GM19328 (cell line): ENCODE results near the gene MMRN2.
"Not testable (repeated sequence)": the region's sequence is repeated elsewhere in the genome, so short reads cannot be mapped to it uniquely, and the experiment has no call there.

ENCODE experiments used
- ATAC-seq: cut with Tn5 transposase; IDR thresholded peaks from one replicate; pipeline ENCODE4 v1.9.1; 2021; ENCODE audit warnings: mild to moderate bottlenecking, moderate library complexity; ENCODE audit not compliant: unreplicated experiment

The MMRN2 gene

DNA sequence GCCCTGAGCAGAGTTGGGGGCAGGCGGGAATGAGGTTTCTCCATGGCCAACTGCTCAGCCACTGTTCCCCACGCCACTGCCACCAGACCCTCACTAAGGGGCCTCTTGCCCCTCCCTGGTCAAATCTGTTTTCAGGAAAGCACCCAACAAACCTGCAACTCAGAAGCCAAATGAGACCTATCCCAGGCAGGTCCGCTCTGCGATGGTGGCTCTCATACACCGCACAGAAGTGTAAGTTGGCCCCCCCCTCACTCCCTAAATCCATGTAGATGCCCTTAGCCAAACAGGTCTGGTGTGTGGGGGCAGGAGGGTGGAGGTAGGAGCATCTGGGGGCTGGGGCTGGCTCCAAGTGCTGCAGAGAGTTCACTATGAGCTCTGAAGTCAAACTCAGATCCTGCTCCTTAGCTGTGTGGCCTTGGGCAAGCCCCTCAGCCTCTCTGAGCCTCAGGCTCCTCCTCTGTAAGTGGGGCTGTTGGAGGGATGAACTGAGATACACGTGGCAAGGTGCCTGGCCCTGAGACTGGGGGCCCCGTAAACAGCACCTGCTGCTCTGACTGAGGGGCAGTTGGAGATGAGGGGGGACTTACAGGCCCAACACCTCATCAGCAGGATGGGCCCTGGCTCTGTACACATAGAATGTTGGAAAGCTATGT lies 1.1 kb downstream of the MMRN2 start:
- ATAC-seq, result no peak

DNA sequence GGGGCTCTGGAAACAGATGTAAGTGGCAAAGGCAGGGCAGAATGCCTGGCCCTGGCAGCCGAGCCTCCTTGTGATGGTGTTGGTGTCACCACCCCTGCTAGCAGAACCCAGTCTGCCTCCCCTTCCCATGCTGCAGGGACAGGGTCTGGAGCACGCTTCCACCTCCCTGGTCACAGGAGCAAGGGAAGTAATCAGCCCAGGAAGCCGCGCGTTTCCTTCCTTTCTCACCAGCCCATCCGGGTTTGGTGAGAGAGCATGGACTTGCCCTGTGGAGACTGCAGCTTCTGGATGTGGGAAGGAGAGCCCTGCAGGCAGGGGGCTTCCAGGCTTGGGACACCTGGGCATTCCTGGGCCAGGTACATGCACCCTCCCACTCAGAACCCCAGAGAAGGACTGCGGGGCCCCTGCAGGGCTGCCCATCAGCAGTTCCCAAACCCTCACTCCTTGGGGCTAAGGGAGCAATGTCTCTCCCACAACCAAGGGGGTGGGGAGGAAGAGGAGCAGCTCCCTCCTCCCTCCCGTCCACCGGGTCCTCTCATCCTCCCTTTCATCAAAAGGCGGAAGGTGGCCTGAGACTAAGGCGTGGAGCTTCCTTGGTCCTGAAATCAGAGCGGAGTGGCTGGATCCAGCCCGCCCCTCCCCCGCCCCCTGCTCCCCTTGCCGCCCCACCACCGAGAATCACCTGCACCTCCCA lies 1.8 kb downstream of the MMRN2 start:
- no peak for ATAC-seq

DNA sequence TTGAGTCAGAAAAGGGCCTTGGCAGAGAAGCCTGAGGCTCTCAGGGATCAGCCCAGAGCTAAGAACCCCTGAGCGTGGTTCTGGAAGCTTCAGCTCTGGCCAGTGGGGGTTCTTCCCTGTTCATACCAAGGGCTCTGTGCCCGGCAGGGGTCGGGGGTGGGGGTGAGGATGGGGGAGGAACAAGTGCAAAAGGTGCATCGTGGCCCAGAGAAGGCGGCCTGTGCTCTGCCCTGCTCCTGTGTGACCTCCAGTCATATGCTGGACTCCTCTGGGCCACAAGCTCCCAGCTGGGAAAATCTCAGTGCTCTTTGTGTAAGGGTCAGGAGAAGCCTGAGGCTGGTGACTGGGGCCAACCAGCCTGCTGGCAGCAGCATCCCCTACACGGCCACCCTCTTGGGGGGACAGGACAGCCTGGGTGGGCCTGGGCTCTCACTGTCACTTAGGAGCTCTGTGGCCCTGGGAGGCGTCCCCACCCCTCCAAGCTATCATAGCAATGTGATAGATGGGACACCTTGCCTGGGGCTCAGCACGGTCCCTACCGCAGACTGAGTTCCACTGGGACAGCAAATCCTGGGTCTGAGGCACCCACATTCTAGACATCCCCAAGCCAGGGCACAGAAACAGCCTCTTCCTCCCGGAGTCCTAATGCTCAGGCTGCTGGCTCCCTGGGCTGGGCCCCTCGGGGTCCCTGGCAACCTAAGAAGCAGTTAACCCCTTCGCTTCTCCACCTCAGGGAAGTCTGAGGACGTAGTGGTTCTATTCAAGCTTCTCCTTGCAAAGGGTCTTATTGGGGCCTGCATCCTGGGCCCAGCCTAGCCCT lies 2.5 kb downstream of the MMRN2 start:
- ATAC-seq, result no peak

DNA sequence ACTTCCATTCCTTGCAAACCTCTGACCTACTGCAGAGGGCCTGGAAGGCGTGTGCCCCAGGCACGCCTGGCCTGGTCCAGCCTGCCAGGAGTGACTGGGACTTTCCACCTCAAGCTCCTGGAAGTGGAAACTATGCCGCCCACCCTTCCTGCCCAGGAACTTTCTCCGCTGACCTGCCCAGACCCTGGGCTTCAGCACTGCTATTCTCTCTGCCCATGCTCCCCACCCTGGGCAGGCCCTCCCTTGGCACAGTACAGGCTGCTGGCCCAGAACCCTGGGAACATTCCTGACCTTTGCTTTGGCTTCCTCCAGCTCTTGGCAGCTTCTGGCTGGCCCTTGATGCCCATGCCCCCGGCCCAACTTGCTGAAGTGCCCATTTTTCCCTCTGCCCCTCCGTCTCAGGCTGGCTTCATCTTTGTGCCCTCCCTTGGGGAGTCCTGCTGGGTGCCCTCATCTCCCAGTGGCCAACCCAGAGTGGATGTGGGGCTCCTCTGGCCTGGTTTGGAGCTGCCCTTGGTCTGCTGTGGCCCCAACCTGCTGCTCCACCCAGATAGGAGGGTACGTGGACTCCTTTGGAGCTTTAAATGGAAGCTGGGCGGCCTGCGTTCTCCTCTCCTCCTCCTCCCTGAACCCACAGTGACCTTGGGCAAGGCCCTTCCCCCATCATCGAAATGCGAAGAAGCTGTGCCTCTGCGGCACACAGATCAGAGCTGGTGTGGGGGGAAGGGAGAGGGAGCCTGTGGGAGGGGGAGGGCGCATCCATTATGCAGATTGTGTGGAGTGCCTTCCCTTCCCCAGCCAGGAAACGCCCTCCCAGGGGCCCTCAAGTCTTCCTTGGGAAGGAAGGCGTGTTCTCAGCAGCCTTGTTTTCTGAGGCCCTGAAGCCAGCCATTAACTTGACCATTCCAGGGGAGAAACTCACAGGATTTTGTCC lies 3.4 kb downstream of the MMRN2 start:
- ATAC-seq, result no peak

- not testable (repeated sequence) for ATAC-seq
Observed at GRCh38 chr10:86952697-86953096, 4.7 kb downstream of the MMRN2 start.

- no peak for ATAC-seq
Observed at GRCh38 chr10:86952106-86952505, 5.3 kb downstream of the MMRN2 start.

DNA sequence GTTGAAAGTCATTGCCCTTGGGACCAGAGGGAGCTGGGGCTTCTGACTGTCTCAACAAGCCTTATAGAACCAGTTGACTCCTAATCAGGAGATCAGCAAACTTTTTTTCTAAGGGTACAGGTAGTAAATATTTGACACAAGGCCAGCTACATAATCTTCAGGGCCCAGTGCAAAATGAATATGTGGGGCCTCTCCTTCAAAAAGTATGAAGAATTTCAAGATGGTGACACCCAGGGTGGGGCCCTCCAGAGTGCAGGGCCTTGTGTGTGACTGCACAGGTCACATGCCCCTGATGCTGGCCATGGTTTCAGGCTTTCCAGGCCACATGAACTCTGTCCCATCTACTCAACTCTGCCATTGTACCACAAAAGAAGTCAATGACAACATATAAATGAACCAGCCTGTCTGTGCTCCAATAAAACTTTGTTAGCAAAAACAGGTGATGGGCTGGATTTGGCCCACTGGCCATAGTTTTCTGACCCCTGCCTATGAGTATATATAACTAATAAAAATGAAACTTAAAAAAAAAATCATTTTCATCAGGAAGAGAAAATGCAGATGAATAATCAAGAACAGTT lies 6.1 kb downstream of the MMRN2 start:
- ATAC-seq, result no peak

DNA sequence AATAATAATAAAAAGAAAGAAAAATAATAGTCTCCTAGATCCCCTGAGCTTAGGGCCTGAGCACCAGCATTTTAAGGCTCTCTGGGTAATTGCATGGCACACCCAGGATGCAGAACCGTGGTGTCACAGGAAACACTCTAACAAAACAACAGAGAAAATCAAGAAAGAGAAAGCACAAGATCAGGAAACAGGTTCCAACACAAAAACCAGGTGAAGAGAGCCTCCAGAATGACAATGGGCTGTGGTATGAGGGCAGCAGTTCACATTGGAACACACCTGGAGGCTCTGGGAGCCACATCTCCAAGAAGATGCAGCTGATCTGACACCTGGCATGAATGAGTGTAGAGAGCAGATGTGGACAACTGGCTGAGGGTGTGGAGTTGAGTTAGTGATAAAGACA lies 7.1 kb downstream of the MMRN2 start:
- no peak for ATAC-seq

DNA sequence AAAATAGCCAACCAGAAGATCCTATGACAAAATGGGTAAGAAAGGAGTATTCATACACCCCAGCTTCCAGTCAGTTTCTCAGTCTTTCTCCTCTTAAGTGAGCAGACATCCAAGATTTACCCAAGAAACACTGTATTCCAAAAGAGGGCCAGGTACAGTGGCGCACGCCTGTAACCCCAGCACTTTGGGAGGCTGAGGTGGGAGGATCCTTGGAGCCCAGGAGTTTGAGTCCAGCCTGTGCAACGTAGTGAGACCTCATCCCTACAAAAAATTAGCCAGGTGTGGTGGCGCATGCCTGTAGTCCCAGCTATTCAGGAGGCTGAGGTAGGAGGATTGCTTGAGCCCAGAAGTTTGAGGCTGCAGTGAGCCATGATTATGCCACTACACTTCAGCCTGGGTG lies 9.6 kb downstream of the MMRN2 start:
- ATAC-seq, result not testable (repeated sequence)

DNA sequence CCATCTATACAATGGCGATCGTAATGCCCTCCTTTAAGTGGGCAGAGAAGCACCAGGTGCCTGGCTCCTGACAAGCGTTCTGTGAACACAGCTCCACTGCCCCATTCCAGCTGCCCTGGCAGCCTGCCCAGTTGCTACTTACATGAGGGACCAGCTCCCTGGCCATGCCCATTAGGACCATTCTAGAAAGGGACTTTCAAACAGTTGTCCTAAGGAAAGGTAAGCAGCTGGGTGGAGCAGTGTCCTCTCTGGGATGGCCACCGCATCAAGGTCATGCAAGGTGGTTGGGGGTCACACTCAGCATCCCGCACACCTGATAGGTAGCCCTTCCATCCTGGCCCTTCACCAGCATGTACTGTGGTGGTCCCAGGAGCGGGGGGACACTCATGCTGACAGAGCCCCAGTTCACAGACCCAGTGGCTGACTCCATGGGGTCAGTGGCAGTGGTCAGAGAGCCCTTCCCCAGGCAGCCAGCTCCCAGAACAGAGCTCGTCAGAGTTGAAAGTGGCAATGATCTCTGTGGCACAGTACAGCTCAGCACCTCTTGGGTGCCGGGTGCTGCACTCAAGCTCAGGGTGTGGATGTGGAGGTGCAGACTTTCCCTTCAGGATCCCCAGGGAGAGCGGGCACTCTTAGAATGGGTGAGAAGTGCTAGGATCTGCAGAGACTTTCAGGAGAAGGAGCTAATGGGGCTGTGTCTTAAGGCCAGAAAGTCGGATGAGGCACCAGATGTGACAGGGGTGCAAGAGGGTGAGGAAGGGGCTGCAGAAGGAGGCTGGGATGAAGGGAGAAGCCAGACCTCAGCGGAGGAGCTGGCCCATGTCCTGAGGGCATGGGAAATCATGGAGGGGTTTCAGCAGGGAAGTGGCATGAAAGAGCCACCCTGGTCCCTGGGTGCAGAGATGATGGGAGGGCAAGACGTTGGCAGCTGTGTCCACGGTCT lies 10.9 kb downstream of the MMRN2 start:
- no peak for ATAC-seq

GRCh38 chr10:86945361-86946212 lies 11.8 kb downstream of the MMRN2 start:
- no peak for ATAC-seq

GRCh38 chr10:86944907-86945306 lies 12.5 kb downstream of the MMRN2 start:
- ATAC-seq, result no peak

GRCh38 chr10:86944471-86944870 lies 12.9 kb downstream of the MMRN2 start:
- ATAC-seq, result no peak

GRCh38 chr10:86944031-86944419 lies 13.4 kb downstream of the MMRN2 start:
- ATAC-seq, result no peak

DNA sequence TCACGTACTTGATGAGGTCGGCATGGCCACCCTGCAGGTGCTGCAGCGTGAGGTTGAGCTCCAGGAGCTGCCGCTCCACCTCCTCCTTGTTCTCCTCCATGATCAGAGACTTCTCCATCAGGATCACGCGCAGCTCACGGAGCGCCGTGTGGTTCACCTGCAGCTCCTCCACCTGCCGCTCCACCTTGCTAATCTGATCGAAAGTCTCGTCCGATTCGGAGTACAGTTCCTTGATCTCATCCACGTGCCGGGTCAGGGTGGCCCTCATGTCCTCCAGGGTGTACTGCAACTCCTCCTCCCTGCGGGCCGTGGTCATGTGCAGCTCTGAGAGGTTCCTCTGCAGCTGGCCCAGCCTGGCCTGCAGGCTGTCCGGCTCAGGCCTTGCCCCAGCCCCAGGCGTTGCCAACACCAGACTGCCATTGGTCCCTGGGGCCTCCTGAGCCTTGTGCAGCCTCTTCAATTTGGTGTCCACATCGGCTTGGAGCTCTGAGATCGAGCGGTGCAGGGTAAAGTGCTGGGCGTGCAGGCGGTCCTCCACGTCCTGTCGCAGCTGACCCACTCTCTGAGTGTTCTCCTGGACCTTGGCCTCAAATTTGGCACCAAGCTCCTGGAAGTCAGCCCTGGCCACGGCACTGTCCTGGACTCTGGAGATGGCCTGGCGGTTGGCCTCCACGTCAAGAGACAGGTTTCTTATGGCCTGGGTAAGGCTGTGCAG lies 13.9 kb downstream of the MMRN2 start:
- no peak for ATAC-seq

GRCh38 chr10:86942441-86943315 lies 14.7 kb downstream of the MMRN2 start:
- ATAC-seq, result no peak

- ATAC-seq, result no peak
Observed at GRCh38 chr10:86941991-86942421, 15.4 kb downstream of the MMRN2 start.
